CD14-positive monocyte (primary cell): Measurements from ENCODE around the gene SUN3. TPM values are rescaled to one million over a fixed set of nuclear protein-coding genes. Genes with fewer than 3 reads are reported as not detected.

Experiments
- DNase-seq, 3 donors: peaks; one replicate each; pipeline ENCODE4 v3.0.0-alpha.2; 2011 to 2022
- H2AFZ ChIP-seq: 2 replicates; pipeline ENCODE4 v1.6.0; 2012; ENCODE audit warnings: mild to moderate bottlenecking, low read depth, low read length, inconsistent platforms; ENCODE audit not compliant: insufficient read depth, poor library complexity, severe bottlenecking
- H3K27ac ChIP-seq, 2 donors: 1 replicate in 1 of 2; 2 replicates in 1 of 2; pipeline ENCODE4 v1.5.1; 2012 to 2013; ENCODE audit warnings: low read length in 2 of 2, control low read depth in 1 of 2, inconsistent platforms in 1 of 2, low read depth in 1 of 2, mild to moderate bottlenecking in 1 of 2
- H3K27me3 ChIP-seq, 2 donors: one replicate each; pipeline versions ENCODE4 v1.6.0 to v1.6.1; 2011 to 2013; ENCODE audit warnings: low read length in 2 of 2; ENCODE audit not compliant: control insufficient read depth in 2 of 2, insufficient read depth in 2 of 2
- H3K36me3 ChIP-seq, 2 donors: replicated peaks in 1 of 2; 1 replicate in 1 of 2; 2 replicates in 1 of 2; pipeline versions ENCODE4 v1.5.1 to v1.6.1; 2012 to 2013; ENCODE audit warnings: low read length in 2 of 2, control low read depth in 1 of 2, inconsistent platforms in 1 of 2, mild to moderate bottlenecking in 1 of 2; ENCODE audit not compliant: insufficient read depth in 2 of 2, control insufficient read depth in 1 of 2
- H3K4me1 ChIP-seq, 2 donors: 1 replicate in 1 of 2; 2 replicates in 1 of 2; pipeline versions ENCODE4 v1.5.1 to v1.6.1; 2012 to 2013; ENCODE audit warnings: low read length in 2 of 2, control low read depth in 1 of 2, inconsistent platforms in 1 of 2, mild to moderate bottlenecking in 1 of 2, moderate library complexity in 1 of 2; ENCODE audit not compliant: insufficient read depth in 2 of 2, control insufficient read depth in 1 of 2
- H3K4me2 ChIP-seq: replicated peaks from 2 replicates; pipeline ENCODE3; 2012; ENCODE audit warnings: low read length, moderate library complexity, mild to moderate bottlenecking; ENCODE audit not compliant: poor library complexity, severe bottlenecking; ENCODE audit errors: extremely low read depth
- H3K4me3 ChIP-seq, 3 experiments: fragments of 200-600 bp in 1 of 3; sonication (generic) in 1 of 3; replicated peaks in 1 of 3; 1 replicate in 2 of 3; 2 replicates in 1 of 3; pipeline ENCODE4 v1.5.1; 2011 to 2013; ENCODE audit warnings: low read length in 3 of 3, mild to moderate bottlenecking in 3 of 3, control low read depth in 2 of 3, low read depth in 2 of 3, inconsistent platforms in 1 of 3, moderate library complexity in 1 of 3
- H3K79me2 ChIP-seq: 2 replicates; pipeline ENCODE4 v1.6.0; 2012; ENCODE audit warnings: mild to moderate bottlenecking, control low read depth, inconsistent platforms, low read length, moderate library complexity; ENCODE audit not compliant: insufficient read depth
- H3K9ac ChIP-seq: 2 replicates; pipeline ENCODE4 v1.6.0; 2017; ENCODE audit warnings: low read length, mild to moderate bottlenecking; ENCODE audit not compliant: insufficient read depth, poor library complexity, severe bottlenecking
- H3K9me3 ChIP-seq, 2 donors: replicated peaks in 1 of 2; 1 replicate in 1 of 2; 2 replicates in 1 of 2; pipeline versions ENCODE4 v1.5.1 to v1.6.1; 2012 to 2013; ENCODE audit warnings: low read length in 2 of 2, control low read depth in 1 of 2; ENCODE audit not compliant: control insufficient read depth in 1 of 2, insufficient read depth in 1 of 2
- H4K20me1 ChIP-seq: 2 replicates; pipeline ENCODE4 v1.6.0; 2012; ENCODE audit warnings: mild to moderate bottlenecking, low read length, control low read depth, moderate library complexity; ENCODE audit not compliant: insufficient read depth
- H3K27ac Mint-ChIP-seq, 7 donors: one replicate each; pipeline ENCODE4 v1.8.0; 2020; ENCODE audit warnings: mild to moderate bottlenecking in 7 of 7, mixed read lengths in 7 of 7, moderate library complexity in 6 of 7, inconsistent platforms in 2 of 7
- H3K27me3 Mint-ChIP-seq, 3 donors: one replicate each; pipeline ENCODE4 v1.8.0; 2021 to 2022; ENCODE audit warnings: low read depth in 3 of 3, mild to moderate bottlenecking in 3 of 3, mixed read lengths in 3 of 3, moderate library complexity in 3 of 3, inconsistent platforms in 1 of 3
- H3K36me3 Mint-ChIP-seq, 2 donors: one replicate each; pipeline ENCODE4 v1.8.0; 2020; ENCODE audit warnings: mixed read lengths in 2 of 2, inconsistent platforms in 1 of 2, mild to moderate bottlenecking in 1 of 2
- H3K4me1 Mint-ChIP-seq: one replicate; pipeline ENCODE4 v1.8.0; 2020; ENCODE audit warnings: mild to moderate bottlenecking, mixed read lengths
- H3K4me3 Mint-ChIP-seq, 2 donors: one replicate each; pipeline ENCODE4 v1.8.0; 2020; ENCODE audit warnings: mild to moderate bottlenecking in 2 of 2, mixed read lengths in 2 of 2, moderate library complexity in 1 of 2
- H3K9me3 Mint-ChIP-seq, 7 donors: one replicate each; pipeline ENCODE4 v1.8.0; 2020 to 2022; ENCODE audit warnings: mixed read lengths in 7 of 7, mild to moderate bottlenecking in 6 of 7, moderate library complexity in 6 of 7, inconsistent platforms in 2 of 7
- CTCF ChIP-seq: fragments of 200-600 bp; IDR thresholded peaks from one replicate; pipeline ENCODE4 v1.8.0; 2022; ENCODE audit warnings: antibody characterized with exemption, mild to moderate bottlenecking
- WGBS: methylation state at CpG from one replicate; pipeline ENCODE4 v1.1.5; 2013; ENCODE audit warnings: missing lambda C conversion rate; ENCODE audit not compliant: insufficient coverage; 5-methylcytosine and 5-hydroxymethylcytosine counted together
- intact Hi-C, 2 donors: fragments of 100-400 bp; cut with micrococcal nuclease; formaldehyde crosslinking; loops; one replicate each; pipeline versions ENCODE4 v1.15.0 to v1.15.1; 2023
- polyA plus RNA-seq, 3 donors: library from polyadenylated mRNA; depleted of rRNA in 1 of 3; unstranded in 2 of 3; stranded (reverse) in 1 of 3; fragments of 300-500 nt in 2 of 3; fragments of >200 nt in 1 of 3; fragmentation: Illumina TruSeq in 2 of 3; gene quantifications; 1 replicate in 2 of 3; 2 replicates in 1 of 3; pipeline ENCODE4 v1.2.3, GENCODE V29; 2012 to 2021

Gene SUN3
- polyA plus RNA-seq, 3 donors, result not detected

GRCh38 chr7:47970761-47971160, 58.1 kb downstream of the SUN3 start:
- Histone ChIP-seq H3K4me2 (peak overlapping the region; percentile 69), H3K27me3 (no peaks in the 10 kb centered on the region), H4K20me1 (peaks cover 6% of the 10 kb centered on the region), H2AFZ (no peak overlapping the region), H3K4me3 (peak overlapping the region in 2 of 3 experiments; percentile 23 to 48), H3K27ac (peak overlapping the region; percentile 93 to 95), H3K4me1 (peaks cover 22 to 28% of the 10 kb centered on the region in 2 donors), H3K79me2 (peaks cover 3% of the 10 kb centered on the region), H3K9me3 (no peaks in the 10 kb centered on the region), H3K36me3 (peaks cover 61 to 72% of the 10 kb centered on the region in 2 donors), H3K9ac (peak overlapping the region; percentile 67)
- Mint-ChIP-seq H3K27ac (peak overlapping the region; percentile 95 to 99 (median 99)), H3K36me3 (peaks cover 67 to 73% of the 10 kb centered on the region in 2 donors), H3K4me3 (peak overlapping the region in 1 of 2 donors; percentile 94), H3K9me3 (peaks cover 0 to 7% (median 4%) of the 10 kb centered on the region in 7 donors), H3K27me3 (peaks cover 0 to 4% (median 1%) of the 10 kb centered on the region in 3 donors), H3K4me1 (peaks cover 27% of the 10 kb centered on the region)
- intact Hi-C loops, result no loop called here
- no CpG with 5 or more reads among the region's 1 CpG for WGBS
- TF ChIP-seq CTCF, result no peak
- peak; percentile 35 to 71 (median 40) for DNase-seq

GRCh38 chr7:47968847-47969774, 59.8 kb downstream of the SUN3 start:
- Histone ChIP-seq H3K36me3 (peaks cover 63 to 72% of the 10 kb centered on the region in 2 donors), H3K79me2 (peaks cover 3% of the 10 kb centered on the region), H4K20me1 (peaks cover 10% of the 10 kb centered on the region), H3K9ac (peak overlapping the region; percentile 28), H3K27ac (peak overlapping the region; percentile 69 to 84), H2AFZ (no peak overlapping the region), H3K27me3 (no peaks in the 10 kb centered on the region), H3K4me2 (peak overlapping the region; percentile 36), H3K4me1 (peaks cover 22 to 28% of the 10 kb centered on the region in 2 donors), H3K9me3 (no peaks in the 10 kb centered on the region), H3K4me3 (peak overlapping the region in 1 of 3 experiments; percentile 27)
- WGBS, result 82% methylated on average over 2 of the region's 5 CpGs
- H3K4me1 Mint-ChIP-seq, result peaks cover 27% of the 10 kb centered on the region
- peak; percentile 45 to 65 (median 63) for DNase-seq
- peaks cover 0 to 7% (median 4%) of the 10 kb centered on the region in 7 donors for H3K9me3 Mint-ChIP-seq
- peak overlapping the region; percentile 95 to 99 (median 99) for H3K27ac Mint-ChIP-seq
- peak; percentile 96 for TF ChIP-seq CTCF
- peaks cover 72 to 73% of the 10 kb centered on the region in 2 donors for H3K36me3 Mint-ChIP-seq
- H3K27me3 Mint-ChIP-seq, result peaks cover 0 to 4% (median 1%) of the 10 kb centered on the region in 3 donors
- intact Hi-C loops, result no loop called here
- H3K4me3 Mint-ChIP-seq, result peak overlapping the region; percentile 37 to 84
